Measurements from ENCODE around the gene ATP11C. TPM values are rescaled to one million over a fixed set of nuclear protein-coding genes. Genes with fewer than 3 reads are reported as not detected.

Gene ATP11C
- total RNA-seq, 5 donors from 2014 or later (not counting 1 experiment from before 2014, with no cell fraction given): 18.4 to 27.1 (median 23.1) TPM

DNA sequence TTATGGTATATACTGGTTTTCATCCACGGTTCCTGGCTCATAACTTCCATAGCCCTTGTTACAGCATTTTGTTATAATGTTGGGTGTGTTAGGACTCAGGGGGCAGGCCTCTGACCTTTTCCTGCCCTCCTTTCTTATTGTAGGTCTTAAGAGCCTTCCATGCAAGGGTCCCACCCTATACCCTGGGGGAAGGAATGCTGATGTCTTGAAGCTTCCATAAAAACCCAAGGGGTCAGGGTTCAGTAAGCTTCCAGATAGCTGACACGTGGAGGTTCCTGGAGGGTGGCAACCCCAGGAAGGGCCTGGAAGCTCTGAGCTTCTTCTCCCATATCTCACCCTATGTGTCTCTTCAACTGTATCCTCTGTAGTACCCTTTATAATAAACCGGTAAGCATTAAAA, 29.6 kb downstream of the ATP11C start:
- Mint-ChIP-seq H3K4me1 (peaks cover 24 to 30% (median 25%) of the 10 kb centered on the region in 3 donors), H3K36me3 (peaks cover 4% of the 10 kb centered on the region), H3K4me3 (no peak overlapping the region), H3K27ac (no peak overlapping the region), H3K27me3 (peaks cover 0 to 13% of the 10 kb centered on the region in 2 donors), H3K9me3 (no peaks in the 10 kb centered on the region)
- DNase-seq (no peak), ATAC-seq (replicated peaks in 1 of 4) (no peak)
- no peak overlapping the region for H3K27ac ChIP-seq (ENCODE audit: low read length)
- H3K4me3 ChIP-seq (ENCODE audit: control insufficient read depth in 1 of 2, extremely low read depth in 1 of 2, low read length in 1 of 2): no peak overlapping the region
- POLR2A ChIA-PET: interaction anchor here in 1 of 2 donors (0.7 kb wide), 1 partner anchor 15 kb away, joined by 4 read pairs; no protein-coding TSS in a partner anchor
- H3K9me3 ChIP-seq: no peaks in the 10 kb centered on the region
- CTCF ChIA-PET: no interaction called here
- H3K4me1 ChIP-seq (ENCODE audit: control insufficient read depth in 1 of 2, extremely low read depth in 1 of 2, insufficient read depth in 2 of 2, low read length in 2 of 2): peaks cover 2 to 4% of the 10 kb centered on the region in 2 experiments
- no CpG with 5 or more reads among the region's 3 CpGs for WGBS (ENCODE audit: insufficient coverage)
- no peaks in the 10 kb centered on the region for H3K36me3 ChIP-seq (ENCODE audit: control insufficient read depth in 2 of 2, extremely low read depth in 1 of 2, insufficient read depth in 1 of 2, low read length in 1 of 2)
- no peaks in the 10 kb centered on the region for H3K27me3 ChIP-seq (replicated peaks in 1 of 2; ENCODE audit: control insufficient read depth in 2 of 2, extremely low read depth in 1 of 2, insufficient read depth in 2 of 2, low read length in 1 of 2)

DNA sequence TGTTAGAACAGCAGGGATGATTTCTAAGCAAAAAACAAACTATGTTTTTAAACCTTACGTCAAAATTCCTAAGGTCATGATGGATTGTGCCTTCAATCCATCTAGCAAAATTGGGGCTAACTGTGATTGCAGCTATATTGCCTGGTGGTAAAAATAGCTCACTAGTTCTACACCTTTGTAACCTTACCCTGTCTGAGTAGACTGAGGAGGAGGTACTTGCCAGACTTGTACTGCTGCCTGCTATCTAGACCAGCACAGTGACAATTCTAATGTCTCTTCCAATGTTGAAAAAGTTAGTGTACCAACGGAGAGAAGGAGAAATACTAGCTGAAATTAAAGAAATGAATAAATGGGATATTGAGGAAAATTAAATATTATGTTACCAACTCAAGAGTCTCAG, 30.3 kb downstream of the ATP11C start:
- POLR2A ChIA-PET: no interaction called here
- Mint-ChIP-seq H3K27me3 (peaks cover 0 to 8% of the 10 kb centered on the region in 2 donors), H3K27ac (no peak overlapping the region), H3K4me3 (no peak overlapping the region), H3K9me3 (no peaks in the 10 kb centered on the region), H3K36me3 (peaks cover 7% of the 10 kb centered on the region), H3K4me1 (peaks cover 18 to 24% (median 23%) of the 10 kb centered on the region in 3 donors)
- ATAC-seq (replicated peaks in 1 of 4) (no peak), DNase-seq (no peak)
- Histone ChIP-seq H3K4me1 (ENCODE audit: control insufficient read depth in 1 of 2, extremely low read depth in 1 of 2, insufficient read depth in 2 of 2, low read length in 2 of 2) (peaks cover 2 to 4% of the 10 kb centered on the region in 2 experiments), H3K27me3 (replicated peaks in 1 of 2; ENCODE audit: control insufficient read depth in 2 of 2, extremely low read depth in 1 of 2, insufficient read depth in 2 of 2, low read length in 1 of 2) (no peaks in the 10 kb centered on the region), H3K36me3 (ENCODE audit: control insufficient read depth in 2 of 2, extremely low read depth in 1 of 2, insufficient read depth in 1 of 2, low read length in 1 of 2) (no peaks in the 10 kb centered on the region), H3K4me3 (ENCODE audit: control insufficient read depth in 1 of 2, extremely low read depth in 1 of 2, low read length in 1 of 2) (no peak overlapping the region), H3K27ac (ENCODE audit: low read length) (no peak overlapping the region), H3K9me3 (no peaks in the 10 kb centered on the region)
- WGBS (ENCODE audit: insufficient coverage): no CpG with 5 or more reads among the region's 2 CpGs
- CTCF ChIA-PET: no interaction called here

DNA sequence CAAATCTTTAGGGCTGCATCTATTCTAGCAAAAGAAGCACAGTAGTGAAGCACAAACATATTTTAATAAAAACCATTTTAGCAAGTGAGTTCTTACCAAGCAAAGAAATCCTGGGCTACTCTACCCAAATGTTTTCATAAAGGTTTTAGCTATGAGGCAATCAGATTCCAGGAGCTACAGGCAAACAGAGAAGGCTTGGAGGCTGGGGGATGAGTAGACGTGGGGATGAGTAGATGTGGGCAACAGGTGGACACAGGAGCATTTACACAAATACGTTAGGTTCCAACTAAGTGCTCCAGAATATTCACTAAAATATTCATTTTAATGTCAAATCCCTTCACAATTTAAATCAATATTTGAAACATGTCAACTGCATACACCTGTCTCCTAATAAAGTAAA, 34.5 kb downstream of the ATP11C start:
- Histone ChIP-seq H3K27me3 (replicated peaks in 1 of 2; ENCODE audit: control insufficient read depth in 2 of 2, extremely low read depth in 1 of 2, insufficient read depth in 2 of 2, low read length in 1 of 2) (no peaks in the 10 kb centered on the region), H3K27ac (ENCODE audit: low read length) (no peak overlapping the region), H3K9me3 (no peaks in the 10 kb centered on the region), H3K4me3 (ENCODE audit: control insufficient read depth in 1 of 2, extremely low read depth in 1 of 2, low read length in 1 of 2) (no peak overlapping the region), H3K4me1 (ENCODE audit: control insufficient read depth in 1 of 2, extremely low read depth in 1 of 2, insufficient read depth in 2 of 2, low read length in 2 of 2) (no peaks in the 10 kb centered on the region), H3K36me3 (ENCODE audit: control insufficient read depth in 2 of 2, extremely low read depth in 1 of 2, insufficient read depth in 1 of 2, low read length in 1 of 2) (no peaks in the 10 kb centered on the region)
- DNase-seq (no peak), ATAC-seq (replicated peaks in 1 of 4) (no peak)
- no peaks in the 10 kb centered on the region for H3K9me3 Mint-ChIP-seq
- CTCF ChIA-PET: no interaction called here
- H3K27me3 Mint-ChIP-seq: peaks cover 0 to 7% of the 10 kb centered on the region in 2 donors
- peaks cover 14% of the 10 kb centered on the region for H3K36me3 Mint-ChIP-seq
- no peak overlapping the region for H3K27ac Mint-ChIP-seq
- peaks cover 14 to 20% (median 18%) of the 10 kb centered on the region in 3 donors for H3K4me1 Mint-ChIP-seq
- POLR2A ChIA-PET: no interaction called here
- H3K4me3 Mint-ChIP-seq: no peak overlapping the region
- no CpG with 5 or more reads among the region's 2 CpGs for WGBS (ENCODE audit: insufficient coverage)

- Histone ChIP-seq H3K36me3 (ENCODE audit: control insufficient read depth in 2 of 2, extremely low read depth in 1 of 2, insufficient read depth in 1 of 2, low read length in 1 of 2) (no peaks in the 10 kb centered on the region), H3K27me3 (replicated peaks in 1 of 2; ENCODE audit: control insufficient read depth in 2 of 2, extremely low read depth in 1 of 2, insufficient read depth in 2 of 2, low read length in 1 of 2) (no peaks in the 10 kb centered on the region), H3K27ac (ENCODE audit: low read length) (no peak overlapping the region), H3K4me3 (ENCODE audit: control insufficient read depth in 1 of 2, extremely low read depth in 1 of 2, low read length in 1 of 2) (no peak overlapping the region), H3K9me3 (no peaks in the 10 kb centered on the region), H3K4me1 (ENCODE audit: control insufficient read depth in 1 of 2, extremely low read depth in 1 of 2, insufficient read depth in 2 of 2, low read length in 2 of 2) (no peaks in the 10 kb centered on the region)
- DNase-seq (no peak), ATAC-seq (replicated peaks in 1 of 4) (no peak)
- CTCF ChIA-PET: no interaction called here
- H3K9me3 Mint-ChIP-seq: no peaks in the 10 kb centered on the region
- WGBS (ENCODE audit: insufficient coverage): no CpG with 5 or more reads among the region's 2 CpGs
- no peak overlapping the region for H3K27ac Mint-ChIP-seq
- peaks cover 7% of the 10 kb centered on the region for H3K36me3 Mint-ChIP-seq
- H3K4me1 Mint-ChIP-seq: peaks cover 8 to 27% (median 26%) of the 10 kb centered on the region in 3 donors
- peaks cover 0 to 4% of the 10 kb centered on the region in 2 donors for H3K27me3 Mint-ChIP-seq
- POLR2A ChIA-PET: no interaction called here
- H3K4me3 Mint-ChIP-seq: no peak overlapping the region
Measured at GRCh38 chrX:139892512-139892911, 40.3 kb downstream of the ATP11C start.

- Mint-ChIP-seq H3K27me3 (peaks cover 0 to 4% of the 10 kb centered on the region in 2 donors), H3K9me3 (no peaks in the 10 kb centered on the region), H3K36me3 (peaks cover 6% of the 10 kb centered on the region), H3K4me1 (peaks cover 8 to 25% (median 25%) of the 10 kb centered on the region in 3 donors), H3K4me3 (no peak overlapping the region), H3K27ac (no peak overlapping the region)
- DNase-seq (no peak), ATAC-seq (replicated peaks in 1 of 4) (no peak)
- no peaks in the 10 kb centered on the region for H3K4me1 ChIP-seq (ENCODE audit: control insufficient read depth in 1 of 2, extremely low read depth in 1 of 2, insufficient read depth in 2 of 2, low read length in 2 of 2)
- H3K4me3 ChIP-seq (ENCODE audit: control insufficient read depth in 1 of 2, extremely low read depth in 1 of 2, low read length in 1 of 2): no peak overlapping the region
- H3K27me3 ChIP-seq (replicated peaks in 1 of 2; ENCODE audit: control insufficient read depth in 2 of 2, extremely low read depth in 1 of 2, insufficient read depth in 2 of 2, low read length in 1 of 2): no peaks in the 10 kb centered on the region
- CTCF ChIA-PET: no interaction called here
- H3K9me3 ChIP-seq: no peaks in the 10 kb centered on the region
- POLR2A ChIA-PET: no interaction called here
- H3K36me3 ChIP-seq (ENCODE audit: control insufficient read depth in 2 of 2, extremely low read depth in 1 of 2, insufficient read depth in 1 of 2, low read length in 1 of 2): no peaks in the 10 kb centered on the region
- WGBS (ENCODE audit: insufficient coverage): no CpG with 5 or more reads among the region's 3 CpGs
- no peak overlapping the region for H3K27ac ChIP-seq (ENCODE audit: low read length)
Measured at GRCh38 chrX:139890991-139891700, 41.7 kb downstream of the ATP11C start.

DNA sequence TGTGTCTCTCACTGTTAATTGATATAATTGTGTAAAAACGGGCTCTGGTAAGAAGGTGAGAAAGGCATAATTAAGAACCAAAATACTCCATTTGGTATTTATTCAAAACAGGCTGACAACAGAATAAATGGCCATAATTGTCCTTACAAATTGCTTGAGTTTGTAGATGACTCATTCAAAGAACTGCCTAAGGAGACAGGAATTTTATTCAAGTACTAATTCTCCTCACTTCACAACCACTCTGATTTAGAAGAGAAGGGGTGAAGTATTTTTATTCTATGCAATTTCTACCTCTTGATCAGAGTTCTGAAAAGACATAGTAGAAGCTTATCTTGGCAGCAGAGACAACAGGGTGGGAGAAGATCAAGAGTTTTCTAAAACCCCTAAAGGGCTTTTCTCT, 43.1 kb downstream of the ATP11C start:
- Histone ChIP-seq H3K4me1 (ENCODE audit: control insufficient read depth in 1 of 2, extremely low read depth in 1 of 2, insufficient read depth in 2 of 2, low read length in 2 of 2) (no peaks in the 10 kb centered on the region), H3K9me3 (no peaks in the 10 kb centered on the region), H3K27me3 (replicated peaks in 1 of 2; ENCODE audit: control insufficient read depth in 2 of 2, extremely low read depth in 1 of 2, insufficient read depth in 2 of 2, low read length in 1 of 2) (no peaks in the 10 kb centered on the region), H3K27ac (ENCODE audit: low read length) (no peak overlapping the region), H3K36me3 (ENCODE audit: control insufficient read depth in 2 of 2, extremely low read depth in 1 of 2, insufficient read depth in 1 of 2, low read length in 1 of 2) (no peaks in the 10 kb centered on the region), H3K4me3 (ENCODE audit: control insufficient read depth in 1 of 2, extremely low read depth in 1 of 2, low read length in 1 of 2) (no peak overlapping the region)
- no CpG with 5 or more reads among the region's 1 CpG for WGBS (ENCODE audit: insufficient coverage)
- ATAC-seq (replicated peaks in 1 of 4): no peak
- Mint-ChIP-seq H3K27ac (no peak overlapping the region), H3K36me3 (peaks cover 12% of the 10 kb centered on the region), H3K4me3 (no peak overlapping the region), H3K27me3 (peaks cover 0 to 8% of the 10 kb centered on the region in 2 donors), H3K9me3 (no peaks in the 10 kb centered on the region), H3K4me1 (peaks cover 8 to 32% (median 24%) of the 10 kb centered on the region in 3 donors)
- ChIA-PET CTCF (no interaction called here), POLR2A (no interaction called here)
- no peak for DNase-seq

All from T-cell (primary cell).